ENCODE results near the gene RAPGEF4. TPM values are rescaled to one million over a fixed set of nuclear protein-coding genes. Genes with fewer than 3 reads are reported as not detected.

The RAPGEF4 gene
- total RNA-seq, 1 experiment from 2014 or later, result 1.4 TPM

DNA sequence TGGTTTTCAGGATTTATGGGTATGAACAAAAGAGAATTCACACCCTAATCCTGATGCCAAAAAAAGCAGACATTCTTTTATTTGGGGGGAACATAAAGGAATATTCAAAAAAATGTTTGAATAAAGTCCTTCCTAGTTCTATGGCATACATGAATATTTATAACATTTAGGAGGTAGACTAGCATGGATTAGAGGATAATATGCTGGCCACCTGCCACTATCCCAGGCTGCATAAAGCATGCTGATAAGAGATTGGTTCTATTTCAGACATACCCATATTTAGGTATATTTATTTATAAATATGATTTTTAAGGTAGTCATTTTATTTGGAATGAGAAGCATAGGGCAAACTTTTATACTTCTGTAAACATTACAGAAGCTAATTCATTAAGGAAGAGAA, 305.1 kb downstream of the RAPGEF4 start:
- no peak overlapping the region for H3K9ac ChIP-seq (ENCODE audit: extremely low read depth, insufficient read length, low read length)
- no peak overlapping the region for H2BK12ac ChIP-seq (ENCODE audit: insufficient read length, low read depth, low read length)
- H3K27ac Mint-ChIP-seq, result no peak overlapping the region
- H4K5ac ChIP-seq (ENCODE audit: insufficient read length, low read depth, low read length), result no peak overlapping the region
- H3K56ac ChIP-seq (ENCODE audit: insufficient read length, low read depth, low read length), result no peak overlapping the region
- H3K36me3 Mint-ChIP-seq (ENCODE audit: insufficient read depth in 1 of 3, low read depth in 3 of 3), result no peaks in the 10 kb centered on the region
- H3K4ac ChIP-seq (ENCODE audit: low read depth, low read length), result no peak overlapping the region
- H3K79me1 ChIP-seq (ENCODE audit: insufficient read depth, low read depth, low read length, poor library complexity, severe bottlenecking), result no peaks in the 10 kb centered on the region
- no peak for DNase-seq
- H2AK5ac ChIP-seq (ENCODE audit: insufficient read length, low read length), result no peak overlapping the region
- no peak overlapping the region for H3K4me3 Mint-ChIP-seq
- no peaks in the 10 kb centered on the region for H3K9me3 ChIP-seq (ENCODE audit: control insufficient read depth, low read depth, low read length)
- no peaks in the 10 kb centered on the region for H3K9me3 Mint-ChIP-seq
- H3K23me2 ChIP-seq (ENCODE audit: insufficient read length, low read depth, low read length, poor library complexity, severe bottlenecking), result no peaks in the 10 kb centered on the region
- no peak overlapping the region for H3K23ac ChIP-seq (ENCODE audit: insufficient read length, low read depth, low read length)
- no peaks in the 10 kb centered on the region for H3K27me3 Mint-ChIP-seq (ENCODE audit: low read depth)
- no peak overlapping the region for H2BK120ac ChIP-seq (ENCODE audit: low read depth, low read length, poor library complexity, severe bottlenecking)
- H2BK15ac ChIP-seq (ENCODE audit: low read depth, low read length), result no peak overlapping the region
- no peak overlapping the region for H4K91ac ChIP-seq (ENCODE audit: insufficient read length, low read depth, low read length)
- H3K27ac ChIP-seq (ENCODE audit: insufficient read length, low read depth, low read length), result no peak overlapping the region
- H2BK5ac ChIP-seq (ENCODE audit: insufficient read length, low read length), result no peak overlapping the region
- no peaks in the 10 kb centered on the region for H3K27me3 ChIP-seq (ENCODE audit: insufficient read depth, low read length)
- no peaks in the 10 kb centered on the region for H3K79me2 ChIP-seq (ENCODE audit: insufficient read depth, low read length)
- no peak overlapping the region for H2BK20ac ChIP-seq (ENCODE audit: low read depth, low read length, poor library complexity, severe bottlenecking)
- no peaks in the 10 kb centered on the region for H3K4me1 ChIP-seq (ENCODE audit: insufficient read depth, low read length)
- H3K18ac ChIP-seq (ENCODE audit: insufficient read length, low read depth, low read length), result no peak overlapping the region
- H3K4me1 Mint-ChIP-seq, result peaks cover 5 to 8% of the 10 kb centered on the region in 2 experiments; a peak in 3 of 4 replicates
- H3K4me2 ChIP-seq (ENCODE audit: insufficient read depth, insufficient read length, low read length), result no peak overlapping the region
- no peak overlapping the region for H2AFZ ChIP-seq (ENCODE audit: low read length)
- H4K8ac ChIP-seq (replicated peaks; ENCODE audit: insufficient read length, low read depth, low read length), result no peak overlapping the region
- no peak overlapping the region for H3T11ph ChIP-seq (ENCODE audit: low read length)
- H3K14ac ChIP-seq (ENCODE audit: insufficient read depth, low read length), result no peak overlapping the region
- no peaks in the 10 kb centered on the region for H4K20me1 ChIP-seq (ENCODE audit: control insufficient read depth, insufficient read depth, insufficient read length)
- TF ChIP-seq, protein P1, sequence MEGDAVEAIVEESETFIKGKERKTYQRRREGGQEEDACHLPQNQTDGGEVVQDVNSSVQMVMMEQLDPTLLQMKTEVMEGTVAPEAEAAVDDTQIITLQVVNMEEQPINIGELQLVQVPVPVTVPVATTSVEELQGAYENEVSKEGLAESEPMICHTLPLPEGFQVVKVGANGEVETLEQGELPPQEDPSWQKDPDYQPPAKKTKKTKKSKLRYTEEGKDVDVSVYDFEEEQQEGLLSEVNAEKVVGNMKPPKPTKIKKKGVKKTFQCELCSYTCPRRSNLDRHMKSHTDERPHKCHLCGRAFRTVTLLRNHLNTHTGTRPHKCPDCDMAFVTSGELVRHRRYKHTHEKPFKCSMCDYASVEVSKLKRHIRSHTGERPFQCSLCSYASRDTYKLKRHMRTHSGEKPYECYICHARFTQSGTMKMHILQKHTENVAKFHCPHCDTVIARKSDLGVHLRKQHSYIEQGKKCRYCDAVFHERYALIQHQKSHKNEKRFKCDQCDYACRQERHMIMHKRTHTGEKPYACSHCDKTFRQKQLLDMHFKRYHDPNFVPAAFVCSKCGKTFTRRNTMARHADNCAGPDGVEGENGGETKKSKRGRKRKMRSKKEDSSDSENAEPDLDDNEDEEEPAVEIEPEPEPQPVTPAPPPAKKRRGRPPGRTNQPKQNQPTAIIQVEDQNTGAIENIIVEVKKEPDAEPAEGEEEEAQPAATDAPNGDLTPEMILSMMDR (conservative IDR thresholded peaks at IDR 0.05), result no peak
